ENCODE results near the gene DOCK11. TPM values are rescaled to one million over a fixed set of nuclear protein-coding genes. Genes with fewer than 3 reads are reported as not detected.
"Not testable (repeated sequence)": the region's sequence is repeated elsewhere in the genome, so short reads cannot be mapped to it uniquely, and the experiment has no call there.

DOCK11 gene
- total RNA-seq, 1 experiment from 2014 or later = 14.8 TPM

DNA sequence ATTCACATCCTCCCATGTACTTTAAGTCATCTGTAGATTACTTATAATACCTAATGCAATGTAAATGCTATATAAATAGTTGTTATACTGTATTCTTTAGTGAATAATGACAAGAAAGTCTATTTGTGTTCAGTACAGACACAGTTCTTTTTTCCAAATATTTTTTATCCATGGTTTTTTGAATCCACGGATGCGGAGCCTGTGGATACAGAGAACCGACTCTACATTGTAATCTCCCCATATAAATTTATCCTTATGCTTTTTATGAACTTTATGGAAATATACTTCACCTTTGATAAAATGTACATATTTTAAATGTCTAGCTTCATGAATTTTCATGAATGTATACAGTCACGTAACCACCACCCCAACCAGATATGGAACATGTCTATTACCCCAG lies 88.2 kb downstream of the DOCK11 start:
- H3K27me3 ChIP-seq (replicated peaks) = no peaks in the 10 kb centered on the region
- H3K27ac ChIP-seq = no peak overlapping the region
- no peaks in the 10 kb centered on the region for H3K9me3 ChIP-seq (replicated peaks)
- H3K4me3 ChIP-seq = no peak overlapping the region
- H3K4me1 ChIP-seq (replicated peaks) = no peaks in the 10 kb centered on the region
- DNase-seq (ENCODE audit: low read depth in 1 of 2, low spot score in 2 of 2) = no peak
- H3K36me3 ChIP-seq = no peaks in the 10 kb centered on the region

DNA sequence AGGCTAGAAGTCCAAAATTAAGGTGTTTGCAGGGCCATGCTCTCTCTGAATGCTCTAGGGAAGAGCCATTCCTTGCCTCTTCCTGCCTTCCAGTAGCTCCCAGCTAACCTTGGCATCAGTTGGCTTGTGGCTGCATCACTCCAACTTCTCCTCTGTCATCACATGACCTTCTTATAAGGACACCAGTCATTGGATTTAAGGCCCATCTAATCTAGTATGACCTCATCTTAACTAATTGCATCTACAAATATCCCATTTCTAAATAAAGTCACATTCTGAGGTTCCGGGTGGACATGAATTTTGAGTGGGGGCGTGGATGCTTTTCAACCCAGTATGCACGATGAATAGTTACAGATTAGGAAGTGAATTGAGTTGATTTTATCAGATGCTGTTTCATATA lies 89.7 kb downstream of the DOCK11 start:
- Histone ChIP-seq H3K36me3 (no peaks in the 10 kb centered on the region), H3K27me3 (replicated peaks) (no peaks in the 10 kb centered on the region), H3K27ac (no peak overlapping the region), H3K4me3 (no peak overlapping the region), H3K4me1 (replicated peaks) (no peaks in the 10 kb centered on the region), H3K9me3 (replicated peaks) (no peaks in the 10 kb centered on the region)
- no peak for DNase-seq (ENCODE audit: low read depth in 1 of 2, low spot score in 2 of 2)

DNA sequence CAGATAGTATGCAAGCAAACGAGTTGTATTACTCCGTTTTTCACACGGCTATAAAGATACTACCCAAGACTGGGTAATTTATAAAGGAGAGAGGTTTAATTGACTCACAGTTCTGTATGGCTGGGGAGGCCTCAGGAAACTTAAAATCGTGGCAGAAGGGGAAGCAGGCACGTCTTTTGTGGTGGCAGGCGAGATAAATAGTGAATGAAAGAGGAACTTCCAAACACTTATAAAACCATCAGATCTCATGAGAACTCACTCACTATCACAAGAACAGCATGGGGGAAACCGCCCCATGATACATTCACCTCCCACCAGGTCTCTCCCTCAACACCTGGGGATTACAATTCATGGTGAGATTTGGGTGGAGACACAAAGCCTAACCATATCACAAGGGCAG lies 90.6 kb downstream of the DOCK11 start:
- not testable (repeated sequence) for H3K9me3 ChIP-seq (replicated peaks); H3K4me3 ChIP-seq; DNase-seq (ENCODE audit: low read depth in 1 of 2, low spot score in 2 of 2); H3K36me3 ChIP-seq; H3K4me1 ChIP-seq (replicated peaks); H3K27me3 ChIP-seq (replicated peaks); H3K27ac ChIP-seq

DNA sequence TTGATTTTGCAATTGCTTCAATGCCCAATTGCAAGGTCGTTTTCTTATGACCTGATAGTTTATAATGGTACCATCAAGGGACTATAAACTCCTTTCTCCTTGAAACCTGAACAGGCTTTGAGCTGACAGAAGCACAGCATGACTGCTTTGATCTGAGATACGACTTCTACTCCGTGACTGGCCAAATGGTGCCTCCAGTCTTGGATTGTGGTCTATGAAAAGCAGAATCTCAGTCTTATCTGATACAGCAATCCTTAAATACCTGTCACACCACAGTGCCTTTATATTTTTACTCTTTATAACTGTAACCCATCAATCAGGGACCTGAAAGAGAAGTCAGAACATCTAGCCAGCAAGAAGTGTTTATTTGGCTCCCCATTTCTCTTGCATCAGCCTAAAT lies 93.1 kb downstream of the DOCK11 start:
- Histone ChIP-seq H3K27me3 (replicated peaks) (no peaks in the 10 kb centered on the region), H3K9me3 (replicated peaks) (no peaks in the 10 kb centered on the region), H3K4me3 (no peak overlapping the region), H3K36me3 (no peaks in the 10 kb centered on the region), H3K4me1 (replicated peaks) (no peaks in the 10 kb centered on the region), H3K27ac (no peak overlapping the region)
- DNase-seq (ENCODE audit: low read depth in 1 of 2, low spot score in 2 of 2) = no peak

DNA sequence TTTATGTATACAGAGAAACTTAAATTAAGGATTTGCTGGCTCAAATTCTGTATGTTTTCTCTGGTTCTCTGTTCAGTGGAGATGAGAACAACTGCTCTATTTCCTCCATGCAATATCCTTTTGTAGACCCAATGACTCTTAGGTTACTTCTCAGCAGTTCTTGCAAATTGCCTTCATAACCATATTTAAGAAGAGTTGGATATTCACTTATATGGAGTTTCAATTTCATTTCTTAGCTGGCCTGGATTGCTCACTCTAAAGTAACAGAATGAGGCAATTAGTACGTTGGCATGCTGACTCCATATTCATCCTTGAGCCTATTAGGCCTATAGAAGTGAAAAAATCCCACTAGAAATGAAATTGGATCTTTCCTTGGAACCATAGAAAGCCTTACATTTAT lies 93.6 kb downstream of the DOCK11 start:
- Histone ChIP-seq H3K36me3 (no peaks in the 10 kb centered on the region), H3K4me3 (no peak overlapping the region), H3K27me3 (replicated peaks) (no peaks in the 10 kb centered on the region), H3K9me3 (replicated peaks) (no peaks in the 10 kb centered on the region), H3K4me1 (replicated peaks) (no peaks in the 10 kb centered on the region), H3K27ac (no peak overlapping the region)
- no peak for DNase-seq (ENCODE audit: low read depth in 1 of 2, low spot score in 2 of 2)

DNA sequence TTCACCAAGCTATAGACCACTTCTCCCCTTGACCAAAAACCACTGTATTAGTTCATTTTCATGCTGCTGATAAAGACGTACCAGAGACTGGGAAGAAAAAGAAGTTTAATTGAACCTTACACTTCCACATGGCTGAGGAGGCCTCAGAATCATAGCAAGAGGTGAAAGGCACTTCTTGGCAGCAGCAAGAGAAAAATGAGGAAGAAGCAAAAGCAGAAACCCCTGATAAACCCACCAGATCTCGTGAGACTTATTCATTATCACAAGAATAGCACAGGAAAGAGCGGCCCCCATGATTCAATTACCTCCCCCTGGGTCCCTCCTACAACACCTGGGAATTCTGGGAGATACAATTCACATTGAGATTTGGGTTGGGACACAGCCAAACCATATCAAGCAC lies 97.8 kb downstream of the DOCK11 start:
- Histone ChIP-seq H3K27me3 (replicated peaks) (no peaks in the 10 kb centered on the region), H3K4me1 (replicated peaks) (no peaks in the 10 kb centered on the region), H3K27ac (no peak overlapping the region), H3K9me3 (replicated peaks) (no peaks in the 10 kb centered on the region), H3K4me3 (no peak overlapping the region), H3K36me3 (no peaks in the 10 kb centered on the region)
- DNase-seq (ENCODE audit: low read depth in 1 of 2, low spot score in 2 of 2) = no peak

DNA sequence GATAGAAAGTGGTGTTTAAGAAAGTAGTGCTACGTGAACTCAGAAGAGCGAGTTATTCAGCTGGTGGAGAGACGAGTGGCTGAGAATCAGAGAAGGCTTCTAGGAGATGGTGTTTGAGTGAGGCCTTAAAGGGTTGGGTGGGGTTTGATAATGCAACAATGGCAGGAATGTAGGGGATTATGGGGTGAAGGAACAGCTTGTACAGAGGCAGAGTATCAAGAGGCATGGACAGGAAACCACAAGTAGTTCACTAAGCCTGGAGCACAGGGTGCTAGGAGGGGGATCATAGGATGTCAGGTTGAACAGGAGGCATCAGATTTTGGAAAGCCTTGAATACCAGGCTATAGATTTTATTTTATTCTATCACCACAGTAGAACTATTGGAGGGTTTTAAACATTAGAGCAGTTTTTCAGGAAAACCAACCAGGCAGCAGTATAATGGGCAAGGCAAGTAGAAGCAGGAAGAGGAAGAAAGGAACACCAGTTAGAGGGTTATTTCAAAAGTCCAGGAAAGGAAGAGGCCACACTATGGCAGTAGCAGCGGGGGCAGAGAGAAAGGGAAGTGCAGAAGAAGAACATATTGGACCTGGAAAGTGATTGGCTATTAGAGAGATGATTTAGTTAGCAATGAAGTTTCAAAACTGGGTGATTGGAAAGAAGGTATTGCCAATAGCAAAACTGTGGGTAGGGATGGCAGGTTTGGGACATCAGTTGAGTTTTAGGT lies 99.2 kb downstream of the DOCK11 start:
- DNase-seq (ENCODE audit: low read depth in 1 of 2, low spot score in 2 of 2) = no peak
- H3K36me3 ChIP-seq = no peaks in the 10 kb centered on the region
- no peaks in the 10 kb centered on the region for H3K27me3 ChIP-seq (replicated peaks)
- H3K9me3 ChIP-seq (replicated peaks) = no peaks in the 10 kb centered on the region
- no peak overlapping the region for H3K4me3 ChIP-seq
- no peak overlapping the region for H3K27ac ChIP-seq
- no peaks in the 10 kb centered on the region for H3K4me1 ChIP-seq (replicated peaks)

DNA sequence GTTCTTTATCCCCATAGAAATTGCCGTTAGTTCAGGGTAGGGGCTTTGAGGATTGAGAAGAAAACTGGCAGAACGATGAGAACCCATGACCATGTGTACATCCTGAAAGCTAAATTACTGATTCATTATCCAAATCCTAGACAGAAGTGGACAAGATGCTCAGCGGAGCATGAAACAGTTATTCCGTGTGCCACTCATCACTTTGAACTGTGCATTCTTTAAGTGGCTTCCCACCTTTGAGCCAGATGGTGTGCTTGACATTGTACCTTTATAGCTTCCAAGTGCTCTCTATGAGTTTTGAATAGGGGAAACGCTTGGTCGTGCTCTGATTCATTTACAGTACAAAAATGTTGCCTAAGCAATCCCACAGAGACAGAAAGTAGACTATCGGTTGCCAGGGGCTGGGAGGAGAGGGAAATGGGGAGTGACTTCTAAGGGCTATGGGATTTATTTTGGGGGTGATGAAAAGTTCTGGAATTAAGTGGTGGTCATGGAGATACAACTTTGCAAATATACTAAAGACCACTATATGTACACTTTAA lies 100.0 kb downstream of the DOCK11 start:
- no peak overlapping the region for H3K27ac ChIP-seq
- H3K9me3 ChIP-seq (replicated peaks) = no peaks in the 10 kb centered on the region
- no peaks in the 10 kb centered on the region for H3K27me3 ChIP-seq (replicated peaks)
- no peak overlapping the region for H3K4me3 ChIP-seq
- no peaks in the 10 kb centered on the region for H3K36me3 ChIP-seq
- no peaks in the 10 kb centered on the region for H3K4me1 ChIP-seq (replicated peaks)
- DNase-seq (ENCODE audit: low read depth in 1 of 2, low spot score in 2 of 2) = no peak

DNA sequence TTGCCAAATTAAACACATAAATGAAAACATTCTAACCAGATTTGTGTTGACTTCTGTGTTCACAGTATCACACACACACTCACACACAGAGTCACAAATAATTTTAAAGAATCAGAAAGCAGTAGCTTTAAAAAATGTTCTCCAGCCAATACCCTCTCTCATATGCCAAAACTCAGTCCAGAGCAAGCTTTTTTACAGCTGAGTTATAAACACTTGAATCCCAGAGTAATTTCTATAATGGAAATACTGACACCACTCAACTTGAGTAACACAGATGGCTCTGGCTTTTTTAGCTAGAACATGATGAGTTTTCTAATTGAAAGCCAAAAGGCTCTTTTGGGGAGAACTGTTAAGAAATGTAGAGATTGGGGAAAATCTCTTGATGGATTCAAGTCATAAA lies 100.8 kb downstream of the DOCK11 start:
- Histone ChIP-seq H3K4me3 (no peak overlapping the region), H3K9me3 (replicated peaks) (no peaks in the 10 kb centered on the region), H3K27ac (no peak overlapping the region), H3K36me3 (no peaks in the 10 kb centered on the region), H3K27me3 (replicated peaks) (no peaks in the 10 kb centered on the region), H3K4me1 (replicated peaks) (no peaks in the 10 kb centered on the region)
- no peak for DNase-seq (ENCODE audit: low read depth in 1 of 2, low spot score in 2 of 2)

DNA sequence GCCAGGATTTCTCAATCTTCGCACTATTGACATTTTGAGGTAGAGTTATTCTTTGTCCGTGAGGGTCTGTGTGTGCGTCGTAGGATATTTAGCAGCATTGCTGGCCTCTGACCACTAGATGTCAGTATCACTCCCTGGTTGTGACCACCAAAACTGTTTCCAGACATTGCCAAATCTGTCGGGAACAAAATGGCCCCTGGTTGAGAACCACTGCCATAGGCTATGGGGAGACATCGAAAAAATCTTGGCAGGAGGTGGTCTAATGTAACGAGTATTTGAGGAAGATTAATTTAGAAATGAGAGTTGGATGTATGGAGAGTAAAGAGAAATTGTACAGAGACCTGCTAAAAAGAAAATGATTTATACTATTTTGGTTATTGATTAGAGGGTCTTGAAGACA lies 108.4 kb downstream of the DOCK11 start:
- H3K4me1 ChIP-seq (replicated peaks) = 0 out of 2 replicates have a peak, but pooled peaks cover 3% of the 10 kb centered on the region
- DNase-seq (ENCODE audit: low read depth in 1 of 2, low spot score in 2 of 2) = peak; percentile 33 to 47
- H3K27me3 ChIP-seq (replicated peaks) = no peaks in the 10 kb centered on the region
- no peak overlapping the region for H3K27ac ChIP-seq
- H3K9me3 ChIP-seq (replicated peaks) = no peaks in the 10 kb centered on the region
- H3K36me3 ChIP-seq = no peaks in the 10 kb centered on the region
- no peak overlapping the region for H3K4me3 ChIP-seq

DNA sequence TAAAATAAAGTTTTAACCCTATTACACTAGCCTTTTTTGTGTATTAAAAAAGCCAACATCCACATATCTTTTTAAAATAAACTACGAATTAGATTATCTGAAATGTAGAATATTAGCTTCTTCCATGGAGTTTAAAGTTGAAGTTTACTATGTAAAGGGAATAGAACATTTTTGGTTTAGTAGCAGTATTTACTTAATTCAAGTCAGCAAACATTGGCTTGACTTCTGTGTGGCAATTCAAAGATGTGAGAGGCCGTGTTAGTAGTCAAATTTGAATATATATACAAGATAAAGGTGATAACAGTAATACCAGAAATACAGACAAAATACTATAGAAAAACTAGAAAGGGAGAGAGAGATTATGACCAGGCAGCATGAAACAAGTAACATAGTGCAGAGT lies 116.7 kb downstream of the DOCK11 start:
- no peaks in the 10 kb centered on the region for H3K9me3 ChIP-seq (replicated peaks)
- no peaks in the 10 kb centered on the region for H3K27me3 ChIP-seq (replicated peaks)
- H3K4me3 ChIP-seq = no peak overlapping the region
- DNase-seq (ENCODE audit: low read depth in 1 of 2, low spot score in 2 of 2) = no peak
- no peak overlapping the region for H3K27ac ChIP-seq
- no peaks in the 10 kb centered on the region for H3K4me1 ChIP-seq (replicated peaks)
- H3K36me3 ChIP-seq = no peaks in the 10 kb centered on the region

DNA sequence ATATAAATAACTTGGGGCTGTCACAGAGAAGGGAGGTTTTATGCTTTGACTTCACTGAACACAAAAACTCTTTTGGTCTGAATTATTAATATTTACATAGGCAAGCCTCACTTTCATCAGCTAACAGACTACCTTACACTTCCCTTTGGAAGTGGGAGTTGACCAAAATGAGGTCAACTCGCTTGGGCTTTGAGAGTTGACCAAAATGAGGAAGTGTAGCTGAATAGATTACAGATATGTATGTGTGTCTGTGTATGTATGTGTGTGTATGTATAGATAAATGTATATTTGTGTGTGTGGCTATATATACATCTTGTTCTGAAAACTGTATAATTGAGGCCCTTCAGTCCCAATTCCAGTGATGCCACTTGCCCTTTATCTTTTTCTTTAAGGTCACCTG lies 118.5 kb downstream of the DOCK11 start:
- Histone ChIP-seq H3K36me3 (no peaks in the 10 kb centered on the region), H3K9me3 (replicated peaks) (no peaks in the 10 kb centered on the region), H3K27ac (no peak overlapping the region), H3K27me3 (replicated peaks) (no peaks in the 10 kb centered on the region), H3K4me3 (no peak overlapping the region), H3K4me1 (replicated peaks) (no peaks in the 10 kb centered on the region)
- no peak for DNase-seq (ENCODE audit: low read depth in 1 of 2, low spot score in 2 of 2)

DNA sequence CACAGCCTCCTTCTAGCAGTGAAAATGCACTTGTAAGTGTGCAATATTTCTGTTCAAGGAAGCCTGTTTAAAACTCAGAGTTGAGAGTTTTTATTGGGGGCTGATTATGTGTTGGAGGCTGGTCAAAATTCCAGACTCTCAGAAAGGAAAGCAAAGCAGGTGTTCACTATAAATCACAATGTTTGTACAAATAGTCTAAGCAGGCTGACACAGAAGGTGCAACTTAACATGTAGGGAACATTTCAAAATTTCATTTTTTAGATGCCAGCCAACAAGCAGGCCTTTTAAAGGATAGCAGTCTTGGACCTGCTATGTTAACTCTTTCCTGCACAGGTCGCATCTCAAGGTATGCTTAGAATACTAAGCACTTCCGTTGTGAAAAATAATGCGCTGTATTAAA lies 119.5 kb downstream of the DOCK11 start:
- Histone ChIP-seq H3K4me1 (replicated peaks) (no peaks in the 10 kb centered on the region), H3K36me3 (no peaks in the 10 kb centered on the region), H3K27ac (no peak overlapping the region), H3K27me3 (replicated peaks) (no peaks in the 10 kb centered on the region), H3K4me3 (no peak overlapping the region), H3K9me3 (replicated peaks) (no peaks in the 10 kb centered on the region)
- no peak for DNase-seq (ENCODE audit: low read depth in 1 of 2, low spot score in 2 of 2)

DNA sequence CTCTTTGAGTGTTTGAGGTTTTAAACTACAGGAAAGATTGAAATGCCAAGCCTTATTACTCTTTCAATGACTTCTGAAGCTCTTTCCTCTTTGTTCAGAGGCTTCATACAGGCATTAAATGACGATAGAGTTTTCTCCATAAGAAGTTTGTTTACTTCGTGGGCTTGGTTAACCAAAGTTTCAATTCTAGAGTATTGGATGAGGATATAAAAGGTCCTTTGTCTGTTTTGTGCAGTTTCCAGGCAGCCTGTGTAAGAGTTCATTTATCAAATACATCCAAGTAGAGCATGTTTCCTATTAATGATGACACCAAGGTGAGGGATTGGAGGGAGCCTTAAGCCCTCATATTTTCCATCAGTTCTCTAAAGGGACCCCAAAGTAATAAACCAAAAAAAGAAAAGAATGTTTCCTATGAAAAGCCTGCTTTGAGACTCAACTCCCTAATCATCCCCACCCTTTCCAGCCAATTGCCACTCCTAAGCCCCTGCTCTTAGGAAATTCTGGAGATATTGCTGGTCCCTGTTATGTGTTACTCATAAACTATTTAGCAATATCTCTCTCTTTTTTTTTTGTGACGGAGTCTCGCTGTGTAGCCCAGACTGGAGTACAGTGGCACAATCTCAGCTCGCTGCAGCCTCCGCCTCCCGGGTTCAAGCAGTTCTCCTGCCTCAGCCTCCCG lies 125.6 kb downstream of the DOCK11 start:
- no peak for DNase-seq (ENCODE audit: low read depth in 1 of 2, low spot score in 2 of 2)
- Histone ChIP-seq H3K4me3 (no peak overlapping the region), H3K9me3 (replicated peaks) (no peaks in the 10 kb centered on the region), H3K27me3 (replicated peaks) (no peaks in the 10 kb centered on the region), H3K36me3 (no peaks in the 10 kb centered on the region), H3K4me1 (replicated peaks) (no peaks in the 10 kb centered on the region), H3K27ac (no peak overlapping the region)

Measured in SJSA1 (cell line).